GM12892 (cell line): ENCODE data around the gene RGS11.
"Not testable (repeated sequence)": the region's sequence is repeated elsewhere in the genome, so short reads cannot be mapped to it uniquely, and the experiment has no call there.

Source experiments
- DNase-seq: peaks from one replicate; pipeline ENCODE4 v3.0.0; 2011; ENCODE audit not compliant: insufficient read length
- FAIRE-seq: peaks from 2 replicates; lab custom pipeline; 2011; peaks lifted over from hg19 to GRCh38; lab: Jason Lieb, UNC
- POLR2A ChIP-seq: IDR thresholded peaks from 2 replicates; pipeline ENCODE4 v1.6.1; 2011; ENCODE audit warnings: low read depth, low read length, control low read depth
- POLR2AphosphoS5 ChIP-seq: IDR thresholded peaks from 2 replicates; pipeline ENCODE4 v1.6.1; 2011; ENCODE audit warnings: low read depth, low read length, control low read depth
- TAF1 ChIP-seq: IDR thresholded peaks from 2 replicates; pipeline ENCODE4 v1.6.1; 2011; ENCODE audit warnings: low read depth, mild to moderate bottlenecking, control low read depth, low read length, borderline replicate concordance

RGS11 gene

GRCh38 chr16:275041-275641 lies 603 bp downstream of the RGS11 start:
- no peak for TF ChIP-seq TAF1
- no peak for TF ChIP-seq POLR2AphosphoS5
- TF ChIP-seq POLR2A, result no peak
- DNase-seq (peak; percentile 45), FAIRE-seq (no peak)

- no peak for TF ChIP-seq POLR2A
- no peak for TF ChIP-seq POLR2AphosphoS5
- TF ChIP-seq TAF1, result no peak
- FAIRE-seq, result no peak
- peak; percentile 43 for DNase-seq
Measured at GRCh38 chr16:273547-274421, 2.0 kb downstream of the RGS11 start.

GRCh38 chr16:272633-273546 lies 2.9 kb downstream of the RGS11 start:
- TF ChIP-seq TAF1 (no peak), POLR2A (no peak), POLR2AphosphoS5 (no peak)
- no peak for FAIRE-seq

GRCh38 chr16:270381-271255 lies 5.1 kb downstream of the RGS11 start:
- FAIRE-seq, result no peak
- no peak for DNase-seq
- TF ChIP-seq POLR2AphosphoS5 (no peak), POLR2A (no peak), TAF1 (no peak)

More at GRCh38 chr16:272633-273546, 2.9 kb downstream of the RGS11 start:
- no peak for DNase-seq

- FAIRE-seq, result no peak
- no peak for DNase-seq
- TF ChIP-seq POLR2AphosphoS5 (no peak), POLR2A (no peak), TAF1 (no peak)
Measured at GRCh38 chr16:269061-269796, 6.5 kb downstream of the RGS11 start.

GRCh38 chr16:268141-269053 lies 7.3 kb downstream of the RGS11 start:
- DNase-seq (no peak), FAIRE-seq (no peak)
- TF ChIP-seq POLR2AphosphoS5 (no peak), TAF1 (no peak), POLR2A (no peak)

- not testable (repeated sequence) for DNase-seq, FAIRE-seq
Measured at GRCh38 chr16:267562-267961, 8.2 kb downstream of the RGS11 start.

GRCh38 chr16:266258-267164 lies 9.2 kb downstream of the RGS11 start:
- no peak for DNase-seq
- FAIRE-seq, result no peak
- TF ChIP-seq TAF1 (no peak), POLR2A (no peak), POLR2AphosphoS5 (no peak)

- TF ChIP-seq TAF1 (no peak), POLR2AphosphoS5 (no peak), POLR2A (no peak)
- FAIRE-seq, result no peak
Measured at GRCh38 chr16:265711-266110, 10.0 kb downstream of the RGS11 start.

More at GRCh38 chr16:265711-266110, 10.0 kb downstream of the RGS11 start:
- no peak for DNase-seq
